ENCODE results near the gene GPR161.

GRCh38 chr1:168136709-168137514 is at the start of gene GPR161:
- TF ChIP-seq CTCF (conservative IDR thresholded peaks at IDR 0.05; ENCODE audit: low read depth in 2 of 2) (no peak), POLR2AphosphoS5 (IDR thresholded peaks at IDR 0.05; ENCODE audit: low read depth) (no peak), EZH2phosphoT487 (IDR thresholded peaks at IDR 0.05; ENCODE audit: unreplicated experiment) (no peak)
